OCI-LY1 (cell line): ENCODE data around the gene CDKN1C.

ENCODE experiments used
- H2AFZ ChIP-seq: fragments of 200-600 bp; sonication (generic), shearing (Covaris generic); 2 replicates; pipeline ENCODE4 v1.6.0; 2014; ENCODE audit warnings: antibody characterized with exemption, mild to moderate bottlenecking, low read length
- H3F3A ChIP-seq: fragments of 200-600 bp; sonication (generic), shearing (Covaris generic); 2 replicates; pipeline ENCODE4 v1.6.0; 2014; ENCODE audit warnings: mild to moderate bottlenecking, antibody characterized with exemption, low read length, moderate library complexity; ENCODE audit not compliant: insufficient read depth
- H3K27ac ChIP-seq: fragments of 200-600 bp; sonication (generic); 2 replicates; pipeline ENCODE4 v1.5.1; 2014; ENCODE audit warnings: low read length, mixed run types, mild to moderate bottlenecking, low read depth; ENCODE audit not compliant: poor library complexity, severe bottlenecking
- H3K27me3 ChIP-seq: fragments of 200-600 bp; sonication (generic); 2 replicates; pipeline ENCODE4 v1.6.0; 2014; ENCODE audit warnings: antibody characterized with exemption, mild to moderate bottlenecking, low read length, moderate library complexity; ENCODE audit not compliant: insufficient read depth
- H3K36me3 ChIP-seq: fragments of 200-600 bp; sonication (generic); 2 replicates; pipeline ENCODE4 v1.6.1; 2014; ENCODE audit warnings: mild to moderate bottlenecking, antibody characterized with exemption, low read length, moderate library complexity, mixed read lengths; ENCODE audit not compliant: insufficient read depth
- H3K4me1 ChIP-seq: fragments of 200-600 bp; sonication (generic); 2 replicates; pipeline ENCODE4 v1.5.1; 2014; ENCODE audit warnings: mild to moderate bottlenecking, low read length, moderate library complexity; ENCODE audit not compliant: insufficient read depth, severe bottlenecking
- H3K4me2 ChIP-seq: fragments of 200-600 bp; sonication (generic), shearing (Covaris generic); 2 replicates; pipeline ENCODE4 v1.6.1; 2014; ENCODE audit warnings: low read length
- H3K4me3 ChIP-seq: fragments of 200-600 bp; sonication (generic); 2 replicates; pipeline ENCODE4 v1.5.1; 2014; ENCODE audit warnings: low read length, low read depth, mild to moderate bottlenecking, mixed read lengths; ENCODE audit not compliant: poor library complexity, severe bottlenecking
- H3K79me2 ChIP-seq: fragments of 200-600 bp; shearing (Covaris generic); 2 replicates; pipeline ENCODE4 v1.6.1; 2016; ENCODE audit warnings: mixed run types, low read length, mixed read lengths; ENCODE audit not compliant: insufficient read depth
- H3K9ac ChIP-seq: fragments of 200-600 bp; sonication (generic), shearing (Covaris generic); 2 replicates; pipeline ENCODE4 v1.6.1; 2014; ENCODE audit warnings: mild to moderate bottlenecking, low read length, mixed read lengths
- H3K9me2 ChIP-seq: fragments of 200-600 bp; sonication (generic), shearing (Covaris generic); 2 replicates; pipeline ENCODE4 v1.6.1; 2014; ENCODE audit warnings: low read depth, mild to moderate bottlenecking, low read length, mixed read lengths
- H3K9me3 ChIP-seq: fragments of 200-600 bp; shearing (Covaris generic); 2 replicates; pipeline ENCODE4 v1.6.1; 2014; ENCODE audit warnings: low read length, mixed read lengths
- H4K20me1 ChIP-seq: fragments of 200-600 bp; sonication (generic), shearing (Covaris generic); 2 replicates; pipeline ENCODE4 v1.6.0; 2016; ENCODE audit warnings: mild to moderate bottlenecking, low read length; ENCODE audit not compliant: insufficient read depth
- CTCF ChIP-seq: fragments of 200-600 bp; sonication (generic), shearing (Covaris generic); IDR thresholded peaks from 2 replicates; pipeline ENCODE4 v1.5.1; 2017; ENCODE audit warnings: mild to moderate bottlenecking, antibody characterized with exemption, low read length, moderate library complexity, mixed read lengths
- EZH2 ChIP-seq: fragments of 200-600 bp; sonication (generic), shearing (Covaris generic); IDR thresholded peaks from 2 replicates; pipeline ENCODE4 v1.8.0; 2017; ENCODE audit warnings: borderline replicate concordance, mixed run types, mild to moderate bottlenecking, antibody characterized with exemption, low read length, moderate library complexity, mixed read lengths

The CDKN1C gene

GRCh38 chr11:2862395-2863275 lies 22.9 kb downstream of the CDKN1C start:
- Histone ChIP-seq H3K27ac (no peak overlapping the region), H3K36me3 (no peaks in the 10 kb centered on the region), H2AFZ (no peak overlapping the region), H3K27me3 (peaks cover 13% of the 10 kb centered on the region; the same call in 1 of the 2 replicates), H3K4me3 (no peak overlapping the region), H3K9ac (no peak overlapping the region), H3K4me1 (no peaks in the 10 kb centered on the region), H3K9me3 (no peaks in the 10 kb centered on the region), H3F3A (no peaks in the 10 kb centered on the region), H3K4me2 (no peak overlapping the region), H4K20me1 (no peaks in the 10 kb centered on the region), H3K9me2 (no peaks in the 10 kb centered on the region), H3K79me2 (no peaks in the 10 kb centered on the region)
- TF ChIP-seq CTCF: no peak
- no peak for TF ChIP-seq EZH2

- no peak overlapping the region for H3K4me2 ChIP-seq
These were observed 24.9 kb downstream of the CDKN1C start for GRCh38 chr11:2860636-2861035.

GRCh38 chr11:2859699-2860037 lies 25.9 kb downstream of the CDKN1C start:
- no peak overlapping the region for H3K4me2 ChIP-seq
- H3K4me1 ChIP-seq: no peaks in the 10 kb centered on the region
- no peaks in the 10 kb centered on the region for H3K36me3 ChIP-seq
- no peaks in the 10 kb centered on the region for H4K20me1 ChIP-seq
- H2AFZ ChIP-seq: no peak overlapping the region
- no peak overlapping the region for H3K4me3 ChIP-seq
- no peak overlapping the region for H3K9ac ChIP-seq
- no peak overlapping the region for H3K27ac ChIP-seq
- H3K9me2 ChIP-seq: no peaks in the 10 kb centered on the region
- H3F3A ChIP-seq: no peaks in the 10 kb centered on the region
- H3K79me2 ChIP-seq: no peaks in the 10 kb centered on the region
- H3K9me3 ChIP-seq: no peaks in the 10 kb centered on the region
- peaks cover 12% of the 10 kb centered on the region for H3K27me3 ChIP-seq
- no peak for TF ChIP-seq CTCF
- TF ChIP-seq EZH2: no peak

More at GRCh38 chr11:2860636-2861035, 24.9 kb downstream of the CDKN1C start:
- H3K9ac ChIP-seq: no peak overlapping the region
- no peaks in the 10 kb centered on the region for H3K36me3 ChIP-seq
- H3K27me3 ChIP-seq: peaks cover 8% of the 10 kb centered on the region
- H3K4me1 ChIP-seq: no peaks in the 10 kb centered on the region
- no peaks in the 10 kb centered on the region for H3K9me2 ChIP-seq
- H2AFZ ChIP-seq: no peak overlapping the region
- no peak overlapping the region for H3K4me3 ChIP-seq
- no peaks in the 10 kb centered on the region for H3F3A ChIP-seq
- H4K20me1 ChIP-seq: no peaks in the 10 kb centered on the region
- no peaks in the 10 kb centered on the region for H3K79me2 ChIP-seq
- no peaks in the 10 kb centered on the region for H3K9me3 ChIP-seq
- TF ChIP-seq EZH2 (no peak), CTCF (no peak)
- no peak overlapping the region for H3K27ac ChIP-seq
